BE2C (cell line): ENCODE data around the gene FRG2C.
A peak's percentile ranks its signal among the peaks of the same experiment; 100 is the strongest.
"Not testable (repeated sequence)": the region's sequence is repeated elsewhere in the genome, so short reads cannot be mapped to it uniquely, and the experiment has no call there.

Experiments
- DNase-seq: peaks from one replicate; pipeline ENCODE4 v3.0.0-alpha.2; 2020
- H3K27me3 ChIP-seq: fragments of 250-450 bp; sonication (Bioruptor Pico); 2 replicates; pipeline ENCODE4 v1.5.1; 2020; ENCODE audit warnings: mild to moderate bottlenecking
- H3K36me3 ChIP-seq: fragments of 250-450 bp; sonication (Bioruptor Pico); 2 replicates; pipeline ENCODE4 v1.5.1; 2020; ENCODE audit warnings: mild to moderate bottlenecking
- H3K4me1 ChIP-seq: fragments of 250-450 bp; sonication (Bioruptor Pico); 2 replicates; pipeline ENCODE4 v1.5.1; 2020
- H3K4me3 ChIP-seq: 2 replicates; pipeline ENCODE4 v1.5.1; 2011; ENCODE audit warnings: low read depth, low read length
- H3K9me3 ChIP-seq: fragments of 250-450 bp; sonication (Bioruptor Pico); 2 replicates; pipeline ENCODE4 v1.5.1; 2020
- TF ChIP-seq, protein P1 (sequence below): IDR thresholded peaks from 2 replicates; pipeline ENCODE4 v1.5.1; 2012; ENCODE audit warnings: mild to moderate bottlenecking, low read depth, low read length

The FRG2C gene

DNA sequence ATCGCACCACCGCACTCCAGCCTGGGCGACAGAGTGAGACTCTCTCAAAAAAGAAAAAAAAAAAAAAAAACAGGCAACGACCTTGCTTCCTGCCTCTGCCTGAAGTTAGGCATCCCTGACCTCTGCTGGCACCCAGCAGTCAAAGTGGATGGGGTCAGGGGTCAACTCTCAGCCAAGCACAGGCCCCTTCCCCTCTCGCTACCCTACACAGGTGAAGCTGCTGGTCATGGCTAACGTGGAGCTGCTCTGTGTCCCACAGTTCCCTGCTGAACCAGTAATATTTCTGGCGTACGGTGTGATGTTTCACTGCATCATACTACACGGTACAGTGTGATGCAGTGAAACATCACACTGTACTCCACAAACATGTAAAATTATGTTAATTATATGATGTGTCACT is 13.9 kb upstream of the FRG2C start:
- Histone ChIP-seq H3K4me3 (no peak overlapping the region), H3K4me1 (no peaks in the 10 kb centered on the region), H3K36me3 (no peaks in the 10 kb centered on the region), H3K27me3 (peaks cover 4% of the 10 kb centered on the region), H3K9me3 (no peaks in the 10 kb centered on the region)
- no peak for DNase-seq
- TF ChIP-seq, protein P1, sequence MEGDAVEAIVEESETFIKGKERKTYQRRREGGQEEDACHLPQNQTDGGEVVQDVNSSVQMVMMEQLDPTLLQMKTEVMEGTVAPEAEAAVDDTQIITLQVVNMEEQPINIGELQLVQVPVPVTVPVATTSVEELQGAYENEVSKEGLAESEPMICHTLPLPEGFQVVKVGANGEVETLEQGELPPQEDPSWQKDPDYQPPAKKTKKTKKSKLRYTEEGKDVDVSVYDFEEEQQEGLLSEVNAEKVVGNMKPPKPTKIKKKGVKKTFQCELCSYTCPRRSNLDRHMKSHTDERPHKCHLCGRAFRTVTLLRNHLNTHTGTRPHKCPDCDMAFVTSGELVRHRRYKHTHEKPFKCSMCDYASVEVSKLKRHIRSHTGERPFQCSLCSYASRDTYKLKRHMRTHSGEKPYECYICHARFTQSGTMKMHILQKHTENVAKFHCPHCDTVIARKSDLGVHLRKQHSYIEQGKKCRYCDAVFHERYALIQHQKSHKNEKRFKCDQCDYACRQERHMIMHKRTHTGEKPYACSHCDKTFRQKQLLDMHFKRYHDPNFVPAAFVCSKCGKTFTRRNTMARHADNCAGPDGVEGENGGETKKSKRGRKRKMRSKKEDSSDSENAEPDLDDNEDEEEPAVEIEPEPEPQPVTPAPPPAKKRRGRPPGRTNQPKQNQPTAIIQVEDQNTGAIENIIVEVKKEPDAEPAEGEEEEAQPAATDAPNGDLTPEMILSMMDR: no peak

DNA sequence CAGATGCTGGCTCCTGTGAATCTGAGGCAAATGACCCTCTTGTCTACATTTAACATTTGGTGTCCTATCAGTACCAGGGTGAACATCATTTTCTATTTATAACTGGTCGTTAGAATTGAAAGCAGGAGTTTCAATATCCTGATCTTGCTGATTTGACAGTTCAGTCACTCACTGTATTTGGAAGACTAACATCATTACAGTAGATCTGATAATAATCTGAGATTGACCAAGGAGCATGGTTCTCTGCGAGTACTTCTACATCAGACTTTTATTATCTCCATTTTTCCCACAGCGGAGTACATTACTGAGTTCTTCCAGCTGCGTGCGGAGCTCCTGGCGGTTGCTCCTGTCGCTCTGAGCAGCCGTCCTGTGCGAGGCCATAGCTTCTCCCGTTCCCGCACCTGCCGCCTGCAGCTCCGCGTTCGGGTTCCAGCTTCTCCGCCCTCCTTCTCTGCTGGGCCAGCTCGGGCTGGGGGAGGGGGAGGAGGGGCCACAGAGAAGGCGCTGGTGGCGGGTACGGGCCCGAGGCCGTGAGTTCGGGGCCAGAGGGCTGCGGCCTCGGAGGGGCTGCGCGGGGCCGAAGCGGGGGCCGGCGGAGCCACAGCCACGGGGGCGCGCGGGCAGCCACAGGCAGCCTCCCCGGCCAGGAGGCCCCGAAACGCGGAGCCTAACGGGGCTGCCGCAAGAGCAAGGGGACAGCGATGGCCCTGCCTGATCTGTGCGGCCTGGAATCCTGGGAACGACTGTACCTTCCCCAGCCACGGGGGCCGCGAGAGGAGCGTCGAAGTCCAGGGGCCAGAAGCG is 8.8 kb upstream of the FRG2C start:
- not testable (repeated sequence) for DNase-seq, H3K36me3 ChIP-seq, H3K4me3 ChIP-seq, H3K4me1 ChIP-seq, H3K9me3 ChIP-seq
- peaks cover 17% of the 10 kb centered on the region for H3K27me3 ChIP-seq

DNA sequence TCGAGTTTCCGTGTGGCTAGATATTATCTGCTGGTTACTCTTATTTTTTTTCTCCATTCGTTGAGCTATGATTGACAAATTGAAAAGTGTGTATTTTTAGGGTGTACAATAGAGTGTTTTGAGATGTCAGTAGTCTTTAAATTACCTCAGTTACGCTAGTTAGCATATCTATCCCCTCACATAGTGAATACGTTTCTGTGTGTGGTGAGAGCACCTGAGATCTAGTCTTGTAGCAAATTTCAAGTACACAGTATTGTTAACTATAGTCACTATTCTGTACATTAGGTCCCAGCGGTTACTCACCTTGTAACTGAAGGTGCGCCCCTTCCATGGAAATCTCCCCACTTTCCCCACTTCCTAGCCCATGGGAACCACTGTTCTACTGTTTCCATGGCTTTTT is 8.2 kb upstream of the FRG2C start:
- H3K9me3 ChIP-seq, DNase-seq, H3K36me3 ChIP-seq, H3K4me1 ChIP-seq, H3K4me3 ChIP-seq: not testable (repeated sequence)
- peaks cover 17% of the 10 kb centered on the region for H3K27me3 ChIP-seq

- not testable (repeated sequence) for H3K4me1 ChIP-seq, H3K36me3 ChIP-seq, H3K9me3 ChIP-seq
- DNase-seq: peak; percentile 67
- H3K27me3 ChIP-seq: peaks cover 17% of the 10 kb centered on the region
- TF ChIP-seq, protein P1: peak; percentile 51
- H3K4me3 ChIP-seq: peak overlapping the region; percentile 72
Observed at GRCh38 chr3:75658411-75659107, 5.6 kb upstream of the FRG2C start.

GRCh38 chr3:75659108-75659433 is 5.1 kb upstream of the FRG2C start:
- peaks cover 17% of the 10 kb centered on the region for H3K27me3 ChIP-seq
- not testable (repeated sequence) for DNase-seq
- peak overlapping the region; percentile 72 for H3K4me3 ChIP-seq

GRCh38 chr3:75665626-75666025 is 1.5 kb downstream of the FRG2C start:
- not testable (repeated sequence) for H3K36me3 ChIP-seq, DNase-seq, H3K4me3 ChIP-seq, H3K9me3 ChIP-seq, H3K4me1 ChIP-seq
- peaks cover 15% of the 10 kb centered on the region for H3K27me3 ChIP-seq

More at GRCh38 chr3:75659108-75659433, 5.1 kb upstream of the FRG2C start:
- H3K36me3 ChIP-seq, H3K4me1 ChIP-seq, H3K9me3 ChIP-seq: not testable (repeated sequence)

GRCh38 chr3:75667757-75668701 is 3.9 kb downstream of the FRG2C start:
- not testable (repeated sequence) for H3K9me3 ChIP-seq, DNase-seq, H3K4me3 ChIP-seq, H3K4me1 ChIP-seq, H3K36me3 ChIP-seq
- peaks cover 27% of the 10 kb centered on the region for H3K27me3 ChIP-seq

- peak; percentile 74 for DNase-seq
- not testable (repeated sequence) for H3K36me3 ChIP-seq, H3K4me1 ChIP-seq, H3K9me3 ChIP-seq, H3K4me3 ChIP-seq
- peaks cover 27% of the 10 kb centered on the region for H3K27me3 ChIP-seq
Observed at GRCh38 chr3:75668759-75669347, 4.7 kb downstream of the FRG2C start.

- peak; percentile 62 for DNase-seq
- peaks cover 27% of the 10 kb centered on the region for H3K27me3 ChIP-seq
- not testable (repeated sequence) for H3K4me3 ChIP-seq
Observed at GRCh38 chr3:75669348-75670297, 5.5 kb downstream of the FRG2C start.

DNA sequence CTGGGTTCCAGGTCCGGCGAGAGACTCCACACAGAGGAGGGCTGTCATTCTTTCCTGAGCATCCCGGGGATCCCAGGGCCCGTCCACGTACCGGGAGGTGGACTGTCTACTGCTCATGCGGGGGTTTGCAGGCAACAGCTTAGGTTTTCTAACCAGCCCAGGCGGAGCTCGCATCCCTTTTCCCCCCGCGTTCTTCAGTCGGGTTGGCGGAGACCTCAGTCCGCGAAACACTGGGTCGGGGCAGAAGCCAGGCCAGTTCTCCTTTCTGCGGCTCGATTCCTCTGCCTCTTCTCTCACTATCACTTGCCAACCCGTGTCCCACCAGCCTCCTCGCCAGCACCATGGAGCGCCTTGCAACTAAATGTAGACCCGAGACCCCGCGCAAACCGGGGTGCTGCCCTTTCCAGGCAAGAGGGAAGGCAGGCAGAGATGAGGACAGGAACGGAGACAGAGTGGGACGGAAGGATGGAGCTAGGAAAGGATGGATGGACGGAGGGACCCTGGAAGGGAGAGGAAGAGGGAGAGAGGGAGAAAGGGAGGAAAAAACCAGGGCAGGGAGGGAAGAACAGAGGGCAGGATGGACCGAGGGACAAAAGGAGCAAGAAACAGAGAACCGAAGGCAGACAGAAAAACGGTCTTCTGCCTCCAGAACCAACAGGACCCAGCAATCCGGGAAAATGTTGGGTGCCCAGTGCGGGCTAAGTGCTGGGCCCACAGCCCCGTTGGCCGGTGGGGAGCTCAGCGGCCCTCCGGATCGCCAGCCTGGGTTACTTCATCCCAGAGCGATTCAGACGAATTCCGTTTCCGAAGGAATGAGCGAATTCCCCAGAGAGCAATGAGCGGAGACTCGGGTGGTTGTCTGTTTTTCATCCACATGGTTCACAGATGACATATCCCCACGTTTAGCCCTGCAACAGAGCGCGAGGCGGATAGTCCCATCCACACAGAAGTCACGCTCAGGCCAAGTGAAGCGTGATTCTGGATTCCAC is 6.5 kb downstream of the FRG2C start:
- not testable (repeated sequence) for H3K4me1 ChIP-seq, H3K36me3 ChIP-seq, H3K9me3 ChIP-seq
- peaks cover 27% of the 10 kb centered on the region for H3K27me3 ChIP-seq
- peak; percentile 38 for DNase-seq
- peak overlapping the region; percentile 53 for H3K4me3 ChIP-seq

More at GRCh38 chr3:75669348-75670297, 5.5 kb downstream of the FRG2C start:
- H3K36me3 ChIP-seq, H3K4me1 ChIP-seq, H3K9me3 ChIP-seq: not testable (repeated sequence)
